K562 (cell line): ENCODE measurements around the gene GRID2IP. TPM values are rescaled to one million over a fixed set of nuclear protein-coding genes. Genes with fewer than 3 reads are reported as not detected.

Source experiments
- polyA plus RNA-seq, 8 experiments: library from polyadenylated mRNA; depleted of rRNA in 4 of 8; stranded (reverse) in 5 of 8; unstranded in 3 of 8; fragments of >200 nt; fragmentation: Nextera tagmentation in 2 of 8; fragmentation: Illumina TruSeq in 1 of 8; extraction: Ambion mirVana in 2 of 8; extraction: Trizol in 1 of 8; gene quantifications; 2 replicates each; pipeline versions ENCODE4 v1.2.1 to v1.2.3, GENCODE V29; 2011 to 2014; ENCODE audit warnings: inconsistent platforms in 1 of 8, missing spikeins in 1 of 8
- total RNA-seq, 7 experiments: library from RNA; depleted of rRNA in 6 of 7; stranded (reverse); fragments of >200 nt in 6 of 7; fragmentation: Illumina TruSeq in 2 of 7; extraction: Trizol in 2 of 7; gene quantifications; 2 replicates each; pipeline versions ENCODE4 v1.2.1 to v1.2.3, GENCODE V29; 2011 to 2021; ENCODE audit warnings: low replicate concordance in 1 of 7
- TF ChIP-seq, protein P1 (sequence below): fragments of 200-600 bp; sonication (generic); IDR thresholded peaks from one replicate; pipeline ENCODE4 v1.6.1; 2012; ENCODE audit warnings: mild to moderate bottlenecking, low read depth, low read length, inconsistent platforms

The GRID2IP gene
- total and polyA plus RNA-seq, 9 of the 15 experiments (the other 6 are each of a cell fraction or from before 2014, with no cell fraction given): not detected

DNA sequence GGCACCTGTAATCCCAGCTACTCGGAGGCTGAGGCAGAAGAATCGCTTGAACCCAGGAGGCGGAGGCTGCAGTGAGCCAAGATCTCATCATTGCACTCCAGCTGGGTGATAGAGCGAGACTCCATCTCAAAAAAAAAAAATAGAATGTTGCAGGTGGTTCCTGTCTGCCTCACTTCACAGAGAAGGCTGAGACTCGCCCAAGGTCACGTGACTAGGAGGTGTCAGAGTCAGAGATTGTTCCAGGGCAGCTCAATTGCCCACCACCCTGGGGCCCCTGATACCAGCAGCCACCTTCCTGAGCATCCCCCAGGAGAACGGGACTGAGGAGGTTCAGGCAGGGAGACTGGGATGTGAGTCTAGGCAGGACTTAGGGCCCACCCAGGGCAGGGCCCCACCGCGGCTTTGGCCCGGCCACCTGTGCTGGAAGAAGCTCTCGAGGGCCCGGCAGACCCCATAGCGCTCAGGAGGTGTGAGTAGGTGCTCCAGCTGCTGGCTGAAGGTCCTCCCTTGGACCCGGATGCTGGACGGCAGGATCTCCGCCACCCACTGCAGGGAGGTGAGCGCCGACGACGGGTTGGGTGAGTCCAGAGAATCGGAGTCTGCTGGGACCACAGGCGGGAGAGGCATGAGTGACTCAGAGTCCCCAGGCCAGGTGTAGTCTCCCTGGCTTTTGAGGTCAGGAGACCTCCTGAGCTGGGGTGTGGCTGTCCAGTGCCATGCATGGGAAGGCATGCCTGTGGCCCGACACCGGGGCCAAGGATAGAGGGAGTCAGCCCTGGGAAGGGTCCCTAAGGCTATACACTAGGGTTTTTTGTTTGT, 30.9 kb downstream of the GRID2IP start (continued):
- TF ChIP-seq, protein P1, sequence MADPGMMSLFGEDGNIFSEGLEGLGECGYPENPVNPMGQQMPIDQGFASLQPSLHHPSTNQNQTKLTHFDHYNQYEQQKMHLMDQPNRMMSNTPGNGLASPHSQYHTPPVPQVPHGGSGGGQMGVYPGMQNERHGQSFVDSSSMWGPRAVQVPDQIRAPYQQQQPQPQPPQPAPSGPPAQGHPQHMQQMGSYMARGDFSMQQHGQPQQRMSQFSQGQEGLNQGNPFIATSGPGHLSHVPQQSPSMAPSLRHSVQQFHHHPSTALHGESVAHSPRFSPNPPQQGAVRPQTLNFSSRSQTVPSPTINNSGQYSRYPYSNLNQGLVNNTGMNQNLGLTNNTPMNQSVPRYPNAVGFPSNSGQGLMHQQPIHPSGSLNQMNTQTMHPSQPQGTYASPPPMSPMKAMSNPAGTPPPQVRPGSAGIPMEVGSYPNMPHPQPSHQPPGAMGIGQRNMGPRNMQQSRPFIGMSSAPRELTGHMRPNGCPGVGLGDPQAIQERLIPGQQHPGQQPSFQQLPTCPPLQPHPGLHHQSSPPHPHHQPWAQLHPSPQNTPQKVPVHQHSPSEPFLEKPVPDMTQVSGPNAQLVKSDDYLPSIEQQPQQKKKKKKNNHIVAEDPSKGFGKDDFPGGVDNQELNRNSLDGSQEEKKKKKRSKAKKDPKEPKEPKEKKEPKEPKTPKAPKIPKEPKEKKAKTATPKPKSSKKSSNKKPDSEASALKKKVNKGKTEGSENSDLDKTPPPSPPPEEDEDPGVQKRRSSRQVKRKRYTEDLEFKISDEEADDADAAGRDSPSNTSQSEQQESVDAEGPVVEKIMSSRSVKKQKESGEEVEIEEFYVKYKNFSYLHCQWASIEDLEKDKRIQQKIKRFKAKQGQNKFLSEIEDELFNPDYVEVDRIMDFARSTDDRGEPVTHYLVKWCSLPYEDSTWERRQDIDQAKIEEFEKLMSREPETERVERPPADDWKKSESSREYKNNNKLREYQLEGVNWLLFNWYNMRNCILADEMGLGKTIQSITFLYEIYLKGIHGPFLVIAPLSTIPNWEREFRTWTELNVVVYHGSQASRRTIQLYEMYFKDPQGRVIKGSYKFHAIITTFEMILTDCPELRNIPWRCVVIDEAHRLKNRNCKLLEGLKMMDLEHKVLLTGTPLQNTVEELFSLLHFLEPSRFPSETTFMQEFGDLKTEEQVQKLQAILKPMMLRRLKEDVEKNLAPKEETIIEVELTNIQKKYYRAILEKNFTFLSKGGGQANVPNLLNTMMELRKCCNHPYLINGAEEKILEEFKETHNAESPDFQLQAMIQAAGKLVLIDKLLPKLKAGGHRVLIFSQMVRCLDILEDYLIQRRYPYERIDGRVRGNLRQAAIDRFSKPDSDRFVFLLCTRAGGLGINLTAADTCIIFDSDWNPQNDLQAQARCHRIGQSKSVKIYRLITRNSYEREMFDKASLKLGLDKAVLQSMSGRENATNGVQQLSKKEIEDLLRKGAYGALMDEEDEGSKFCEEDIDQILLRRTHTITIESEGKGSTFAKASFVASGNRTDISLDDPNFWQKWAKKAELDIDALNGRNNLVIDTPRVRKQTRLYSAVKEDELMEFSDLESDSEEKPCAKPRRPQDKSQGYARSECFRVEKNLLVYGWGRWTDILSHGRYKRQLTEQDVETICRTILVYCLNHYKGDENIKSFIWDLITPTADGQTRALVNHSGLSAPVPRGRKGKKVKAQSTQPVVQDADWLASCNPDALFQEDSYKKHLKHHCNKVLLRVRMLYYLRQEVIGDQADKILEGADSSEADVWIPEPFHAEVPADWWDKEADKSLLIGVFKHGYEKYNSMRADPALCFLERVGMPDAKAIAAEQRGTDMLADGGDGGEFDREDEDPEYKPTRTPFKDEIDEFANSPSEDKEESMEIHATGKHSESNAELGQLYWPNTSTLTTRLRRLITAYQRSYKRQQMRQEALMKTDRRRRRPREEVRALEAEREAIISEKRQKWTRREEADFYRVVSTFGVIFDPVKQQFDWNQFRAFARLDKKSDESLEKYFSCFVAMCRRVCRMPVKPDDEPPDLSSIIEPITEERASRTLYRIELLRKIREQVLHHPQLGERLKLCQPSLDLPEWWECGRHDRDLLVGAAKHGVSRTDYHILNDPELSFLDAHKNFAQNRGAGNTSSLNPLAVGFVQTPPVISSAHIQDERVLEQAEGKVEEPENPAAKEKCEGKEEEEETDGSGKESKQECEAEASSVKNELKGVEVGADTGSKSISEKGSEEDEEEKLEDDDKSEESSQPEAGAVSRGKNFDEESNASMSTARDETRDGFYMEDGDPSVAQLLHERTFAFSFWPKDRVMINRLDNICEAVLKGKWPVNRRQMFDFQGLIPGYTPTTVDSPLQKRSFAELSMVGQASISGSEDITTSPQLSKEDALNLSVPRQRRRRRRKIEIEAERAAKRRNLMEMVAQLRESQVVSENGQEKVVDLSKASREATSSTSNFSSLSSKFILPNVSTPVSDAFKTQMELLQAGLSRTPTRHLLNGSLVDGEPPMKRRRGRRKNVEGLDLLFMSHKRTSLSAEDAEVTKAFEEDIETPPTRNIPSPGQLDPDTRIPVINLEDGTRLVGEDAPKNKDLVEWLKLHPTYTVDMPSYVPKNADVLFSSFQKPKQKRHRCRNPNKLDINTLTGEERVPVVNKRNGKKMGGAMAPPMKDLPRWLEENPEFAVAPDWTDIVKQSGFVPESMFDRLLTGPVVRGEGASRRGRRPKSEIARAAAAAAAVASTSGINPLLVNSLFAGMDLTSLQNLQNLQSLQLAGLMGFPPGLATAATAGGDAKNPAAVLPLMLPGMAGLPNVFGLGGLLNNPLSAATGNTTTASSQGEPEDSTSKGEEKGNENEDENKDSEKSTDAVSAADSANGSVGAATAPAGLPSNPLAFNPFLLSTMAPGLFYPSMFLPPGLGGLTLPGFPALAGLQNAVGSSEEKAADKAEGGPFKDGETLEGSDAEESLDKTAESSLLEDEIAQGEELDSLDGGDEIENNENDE: no peak
